ENCODE measurements around the gene E2F2.

DNA sequence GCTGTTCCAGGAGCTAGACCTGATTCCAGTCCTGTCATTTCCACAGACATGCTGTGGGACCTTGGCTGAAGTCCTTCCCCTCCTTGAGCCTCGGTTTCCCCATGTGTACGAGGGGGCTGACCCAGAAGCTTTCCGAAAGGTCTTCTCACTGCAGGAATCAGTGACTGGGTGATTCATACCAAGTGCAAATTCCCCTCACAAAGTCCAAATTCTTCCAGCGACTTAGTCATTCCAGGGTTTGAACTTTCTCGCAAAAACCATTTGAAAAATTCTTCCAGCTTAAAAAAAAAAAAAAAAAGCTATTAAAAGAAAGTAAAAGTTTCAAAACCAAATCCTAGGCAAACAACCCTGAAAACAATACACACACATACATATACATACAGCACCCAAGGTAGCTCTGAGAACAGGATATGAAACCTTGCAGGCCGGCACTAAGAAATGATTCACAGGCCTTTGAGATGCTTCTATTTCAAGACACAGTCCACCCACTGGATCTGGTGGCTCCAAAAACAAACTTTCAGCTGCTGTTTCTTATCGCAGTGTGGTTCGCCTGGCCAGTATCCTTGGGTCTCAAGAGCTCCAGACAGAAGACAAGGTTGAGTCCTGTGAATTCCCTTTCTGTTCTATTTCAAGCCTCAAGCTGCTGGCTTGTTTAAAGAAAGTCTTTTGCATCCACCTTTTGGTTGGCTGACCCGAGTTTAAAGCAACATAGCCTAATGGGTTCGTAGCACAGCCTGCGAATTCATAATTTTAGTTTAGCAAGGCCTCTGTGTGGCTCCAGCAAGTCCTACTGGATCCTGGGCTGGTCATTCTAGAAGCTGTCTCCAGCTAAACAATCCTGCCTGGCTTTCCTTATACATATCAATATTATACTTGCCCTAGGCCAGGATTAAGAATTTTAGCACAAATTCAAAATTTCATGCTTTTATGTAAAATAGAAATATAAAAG, 46.3 kb upstream of the E2F2 start:
- TF ChIP-seq CTCF (IDR thresholded peaks at IDR 0.05; ENCODE audit: insufficient read depth, low read length, poor library complexity, severe bottlenecking) (no peak), EZH2phosphoT487 (conservative IDR thresholded peaks at IDR 0.05; ENCODE audit: low read length) (no peak)

All from SU-DHL-6 (cell line).